HepG2 (cell line): ENCODE measurements around the gene NADK2. TPM values are rescaled to one million over a fixed set of nuclear protein-coding genes. Genes with fewer than 3 reads are reported as not detected.

Experiments used
- CCDC6 ChIP-seq: sonication (generic); formaldehyde crosslinking; IDR thresholded peaks from 2 replicates; pipeline ENCODE4 v1.8.1; 2022; ENCODE audit warnings: mild to moderate bottlenecking, missing genetic modification reagents, moderate library complexity
- PAWR ChIP-seq: sonication (generic); formaldehyde crosslinking; IDR thresholded peaks from 2 replicates; pipeline ENCODE4 v1.4.0; 2020; ENCODE audit warnings: missing genetic modification reagents, mild to moderate bottlenecking, borderline replicate concordance
- TOE1 ChIP-seq: sonication (generic); formaldehyde crosslinking; IDR thresholded peaks from 2 replicates; pipeline ENCODE4 v1.4.0; 2020; ENCODE audit warnings: mild to moderate bottlenecking, missing genetic modification reagents
- ZBTB8A ChIP-seq: sonication (generic); formaldehyde crosslinking; IDR thresholded peaks from 2 replicates; pipeline ENCODE4 v1.4.0; 2020; ENCODE audit warnings: mild to moderate bottlenecking, low read depth, missing genetic modification reagents, borderline replicate concordance
- ZNF432 ChIP-seq: sonication (generic); formaldehyde crosslinking; IDR thresholded peaks from 2 replicates; pipeline ENCODE4 v1.5.0; 2020; ENCODE audit warnings: missing genetic modification reagents, mild to moderate bottlenecking, borderline replicate concordance
- ZNF451 ChIP-seq: sonication (generic); formaldehyde crosslinking; IDR thresholded peaks from 2 replicates; pipeline ENCODE4 v1.5.0; 2020; ENCODE audit warnings: mild to moderate bottlenecking, missing genetic modification reagents
- polyA plus RNA-seq, 8 experiments: library from polyadenylated mRNA; depleted of rRNA in 3 of 8; stranded (reverse) in 7 of 8; unstranded in 1 of 8; fragments of >200 nt; fragmentation: Illumina TruSeq in 4 of 8; extraction: Trizol in 4 of 8; gene quantifications; 2 replicates each; pipeline versions ENCODE4 v1.2.1 to v1.2.3, GENCODE V29; 2011 to 2016; ENCODE audit warnings: low read depth in 4 of 8, missing spikeins in 1 of 8, mixed read lengths in 1 of 8; ENCODE audit not compliant: insufficient read depth in 1 of 8
- total RNA-seq, 5 experiments: library from RNA; depleted of rRNA; stranded (reverse); fragments of >200 nt; fragmentation: Illumina TruSeq; extraction: Trizol; gene quantifications; 2 replicates each; pipeline ENCODE4 v1.2.3, GENCODE V29; 2016; ENCODE audit warnings: low read depth in 1 of 5
- TF ChIP-seq, protein P1 (sequence below): sonication (generic); formaldehyde crosslinking; IDR thresholded peaks from 2 replicates; pipeline ENCODE4 v1.4.0; 2020; ENCODE audit warnings: missing genetic modification reagents, borderline replicate concordance
- TF ChIP-seq, protein P2 (sequence below): sonication (generic); formaldehyde crosslinking; IDR thresholded peaks from 2 replicates; pipeline ENCODE4 v1.5.1; 2020; ENCODE audit warnings: missing genetic modification reagents, mild to moderate bottlenecking, borderline replicate concordance
- TF ChIP-seq, protein P3 (sequence below): sonication (generic); formaldehyde crosslinking; IDR thresholded peaks from 2 replicates; pipeline ENCODE4 v1.4.0; 2020; ENCODE audit warnings: missing genetic modification reagents, borderline replicate concordance

The NADK2 gene
- total and polyA plus RNA-seq, 2 of the 13 experiments (the other 11 are each of a cell fraction or from before 2014, with no cell fraction given): 13.9 to 71.4 TPM

DNA sequence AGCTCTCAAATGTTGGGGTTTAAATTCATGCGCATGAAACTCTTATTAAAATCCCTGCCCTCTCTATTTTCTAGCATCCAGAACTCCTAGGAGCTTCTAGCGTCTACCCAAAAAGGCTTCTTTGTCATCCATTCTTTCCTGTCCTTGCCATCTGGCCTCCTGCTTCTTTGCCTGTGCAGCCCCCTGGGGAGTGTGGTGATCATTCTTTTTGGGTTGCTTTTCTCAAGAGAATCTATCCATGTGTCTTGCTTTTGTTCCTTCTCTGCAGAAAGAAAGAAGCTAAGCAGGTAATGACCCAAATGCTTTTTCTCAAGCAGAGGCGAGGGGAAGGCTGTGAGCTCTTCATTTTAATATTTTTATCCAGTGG, 63.2 kb downstream of the NADK2 start (continued):
- TF ChIP-seq, protein P1, sequence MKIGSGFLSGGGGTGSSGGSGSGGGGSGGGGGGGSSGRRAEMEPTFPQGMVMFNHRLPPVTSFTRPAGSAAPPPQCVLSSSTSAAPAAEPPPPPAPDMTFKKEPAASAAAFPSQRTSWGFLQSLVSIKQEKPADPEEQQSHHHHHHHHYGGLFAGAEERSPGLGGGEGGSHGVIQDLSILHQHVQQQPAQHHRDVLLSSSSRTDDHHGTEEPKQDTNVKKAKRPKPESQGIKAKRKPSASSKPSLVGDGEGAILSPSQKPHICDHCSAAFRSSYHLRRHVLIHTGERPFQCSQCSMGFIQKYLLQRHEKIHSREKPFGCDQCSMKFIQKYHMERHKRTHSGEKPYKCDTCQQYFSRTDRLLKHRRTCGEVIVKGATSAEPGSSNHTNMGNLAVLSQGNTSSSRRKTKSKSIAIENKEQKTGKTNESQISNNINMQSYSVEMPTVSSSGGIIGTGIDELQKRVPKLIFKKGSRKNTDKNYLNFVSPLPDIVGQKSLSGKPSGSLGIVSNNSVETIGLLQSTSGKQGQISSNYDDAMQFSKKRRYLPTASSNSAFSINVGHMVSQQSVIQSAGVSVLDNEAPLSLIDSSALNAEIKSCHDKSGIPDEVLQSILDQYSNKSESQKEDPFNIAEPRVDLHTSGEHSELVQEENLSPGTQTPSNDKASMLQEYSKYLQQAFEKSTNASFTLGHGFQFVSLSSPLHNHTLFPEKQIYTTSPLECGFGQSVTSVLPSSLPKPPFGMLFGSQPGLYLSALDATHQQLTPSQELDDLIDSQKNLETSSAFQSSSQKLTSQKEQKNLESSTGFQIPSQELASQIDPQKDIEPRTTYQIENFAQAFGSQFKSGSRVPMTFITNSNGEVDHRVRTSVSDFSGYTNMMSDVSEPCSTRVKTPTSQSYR: no peak
- TF ChIP-seq ZNF432 (CRISPR knock-in tag): no peak
- no peak for TF ChIP-seq ZNF451 (CRISPR knock-in tag)
- TF ChIP-seq PAWR (CRISPR knock-in tag): no peak
- no peak for TF ChIP-seq CCDC6
- TF ChIP-seq TOE1 (CRISPR knock-in tag): no peak
- TF ChIP-seq, protein P2, sequence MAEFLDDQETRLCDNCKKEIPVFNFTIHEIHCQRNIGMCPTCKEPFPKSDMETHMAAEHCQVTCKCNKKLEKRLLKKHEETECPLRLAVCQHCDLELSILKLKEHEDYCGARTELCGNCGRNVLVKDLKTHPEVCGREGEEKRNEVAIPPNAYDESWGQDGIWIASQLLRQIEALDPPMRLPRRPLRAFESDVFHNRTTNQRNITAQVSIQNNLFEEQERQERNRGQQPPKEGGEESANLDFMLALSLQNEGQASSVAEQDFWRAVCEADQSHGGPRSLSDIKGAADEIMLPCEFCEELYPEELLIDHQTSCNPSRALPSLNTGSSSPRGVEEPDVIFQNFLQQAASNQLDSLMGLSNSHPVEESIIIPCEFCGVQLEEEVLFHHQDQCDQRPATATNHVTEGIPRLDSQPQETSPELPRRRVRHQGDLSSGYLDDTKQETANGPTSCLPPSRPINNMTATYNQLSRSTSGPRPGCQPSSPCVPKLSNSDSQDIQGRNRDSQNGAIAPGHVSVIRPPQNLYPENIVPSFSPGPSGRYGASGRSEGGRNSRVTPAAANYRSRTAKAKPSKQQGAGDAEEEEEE: no peak
- TF ChIP-seq, protein P3, sequence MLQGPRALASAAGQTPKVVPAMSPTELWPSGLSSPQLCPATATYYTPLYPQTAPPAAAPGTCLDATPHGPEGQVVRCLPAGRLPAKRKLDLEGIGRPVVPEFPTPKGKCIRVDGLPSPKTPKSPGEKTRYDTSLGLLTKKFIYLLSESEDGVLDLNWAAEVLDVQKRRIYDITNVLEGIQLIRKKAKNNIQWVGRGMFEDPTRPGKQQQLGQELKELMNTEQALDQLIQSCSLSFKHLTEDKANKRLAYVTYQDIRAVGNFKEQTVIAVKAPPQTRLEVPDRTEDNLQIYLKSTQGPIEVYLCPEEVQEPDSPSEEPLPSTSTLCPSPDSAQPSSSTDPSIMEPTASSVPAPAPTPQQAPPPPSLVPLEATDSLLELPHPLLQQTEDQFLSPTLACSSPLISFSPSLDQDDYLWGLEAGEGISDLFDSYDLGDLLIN: no peak
- TF ChIP-seq ZBTB8A: no peak
